Retinal pigment epithelial cell (primary cell): Measurements from ENCODE around the gene HEXD.
A peak's percentile ranks its signal among the peaks of the same experiment; 100 is the strongest.
"Not testable (repeated sequence)": the region's sequence is repeated elsewhere in the genome, so short reads cannot be mapped to it uniquely, and the experiment has no call there.

Source experiments
- DNase-seq: peaks from one replicate; pipeline ENCODE4 v3.0.0-alpha.2; 2010; ENCODE audit warnings: low read depth
- H3K4me3 ChIP-seq: 2 replicates; pipeline ENCODE4 v1.5.1; 2011; ENCODE audit warnings: mild to moderate bottlenecking, low read length, control low read depth, moderate library complexity
- TF ChIP-seq, protein P1 (sequence below): conservative IDR thresholded peaks from 2 replicates; pipeline ENCODE4 v1.5.1; 2011; ENCODE audit warnings: low read depth, low read length, control low read depth, inconsistent platforms

Gene HEXD

DNA sequence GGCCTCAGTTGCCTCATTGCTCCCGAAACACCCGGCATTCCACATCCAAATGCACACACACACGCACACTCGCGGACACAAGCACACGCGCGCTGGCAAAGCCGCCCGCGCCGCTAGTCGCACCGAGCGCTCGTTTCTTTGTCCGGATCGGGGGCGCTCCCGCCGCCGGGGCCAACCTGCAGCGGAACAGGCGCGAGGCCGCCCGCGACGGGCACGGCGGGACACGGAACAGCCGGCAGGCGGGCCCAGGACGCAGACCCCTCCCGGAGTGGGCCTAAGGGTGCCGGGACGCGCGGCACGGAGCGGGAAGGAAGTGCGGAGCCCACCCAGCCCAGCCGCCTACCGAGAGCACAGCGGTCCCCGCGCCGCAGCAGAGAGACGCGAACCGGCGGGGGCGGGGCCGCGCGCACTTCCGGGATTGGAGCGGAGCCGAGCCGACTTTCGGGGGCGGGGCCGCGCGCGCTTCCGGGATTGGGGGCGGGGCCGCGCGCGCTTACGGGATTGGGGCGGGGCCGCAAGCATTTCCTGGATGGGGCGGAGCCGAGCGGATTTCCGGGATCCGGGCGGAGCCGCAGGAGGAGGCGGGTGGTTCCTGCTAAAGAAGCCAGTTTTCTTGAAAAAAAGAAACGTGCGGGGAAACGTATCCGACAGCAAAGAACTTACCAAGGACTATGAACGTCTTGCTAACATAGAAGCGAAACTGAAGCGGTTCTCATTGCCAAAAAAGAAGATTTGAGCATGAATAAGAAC lies 32.4 kb downstream of the HEXD start, which contains the start of gene CYBC1:
Gene CYBC1, minus strand, starts transcription at position 396 of the 750 bp plus-strand sequence. CDS start 1,498 bp downstream, outside the sequence.
- peak; percentile 49 for DNase-seq
- H3K4me3 ChIP-seq: peak within 1 kb of the TSS; percentile 87
- TF ChIP-seq, protein P1, sequence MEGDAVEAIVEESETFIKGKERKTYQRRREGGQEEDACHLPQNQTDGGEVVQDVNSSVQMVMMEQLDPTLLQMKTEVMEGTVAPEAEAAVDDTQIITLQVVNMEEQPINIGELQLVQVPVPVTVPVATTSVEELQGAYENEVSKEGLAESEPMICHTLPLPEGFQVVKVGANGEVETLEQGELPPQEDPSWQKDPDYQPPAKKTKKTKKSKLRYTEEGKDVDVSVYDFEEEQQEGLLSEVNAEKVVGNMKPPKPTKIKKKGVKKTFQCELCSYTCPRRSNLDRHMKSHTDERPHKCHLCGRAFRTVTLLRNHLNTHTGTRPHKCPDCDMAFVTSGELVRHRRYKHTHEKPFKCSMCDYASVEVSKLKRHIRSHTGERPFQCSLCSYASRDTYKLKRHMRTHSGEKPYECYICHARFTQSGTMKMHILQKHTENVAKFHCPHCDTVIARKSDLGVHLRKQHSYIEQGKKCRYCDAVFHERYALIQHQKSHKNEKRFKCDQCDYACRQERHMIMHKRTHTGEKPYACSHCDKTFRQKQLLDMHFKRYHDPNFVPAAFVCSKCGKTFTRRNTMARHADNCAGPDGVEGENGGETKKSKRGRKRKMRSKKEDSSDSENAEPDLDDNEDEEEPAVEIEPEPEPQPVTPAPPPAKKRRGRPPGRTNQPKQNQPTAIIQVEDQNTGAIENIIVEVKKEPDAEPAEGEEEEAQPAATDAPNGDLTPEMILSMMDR: no peak

DNA sequence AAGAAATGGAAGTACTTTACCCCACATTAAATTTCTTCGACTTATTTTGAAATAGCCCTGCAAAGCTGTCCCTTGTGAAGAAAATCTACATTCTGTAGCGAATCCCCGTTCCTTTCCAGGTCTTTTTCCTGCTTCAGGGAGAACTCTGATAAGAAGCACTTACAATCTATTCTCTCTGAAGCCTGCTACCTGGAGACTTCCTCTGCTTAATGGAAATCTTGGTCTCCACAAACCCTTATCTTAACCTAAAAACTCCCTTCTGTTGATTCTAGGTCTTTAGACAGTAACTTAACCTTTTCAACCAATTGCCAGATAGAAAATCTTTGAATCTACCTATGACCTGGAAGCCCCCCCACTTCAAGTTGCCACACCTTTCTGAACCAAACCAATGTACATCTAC lies 34.0 kb downstream of the HEXD start:
- no peak for DNase-seq
- H3K4me3 ChIP-seq: no peak overlapping the region
- TF ChIP-seq, protein P1: no peak

DNA sequence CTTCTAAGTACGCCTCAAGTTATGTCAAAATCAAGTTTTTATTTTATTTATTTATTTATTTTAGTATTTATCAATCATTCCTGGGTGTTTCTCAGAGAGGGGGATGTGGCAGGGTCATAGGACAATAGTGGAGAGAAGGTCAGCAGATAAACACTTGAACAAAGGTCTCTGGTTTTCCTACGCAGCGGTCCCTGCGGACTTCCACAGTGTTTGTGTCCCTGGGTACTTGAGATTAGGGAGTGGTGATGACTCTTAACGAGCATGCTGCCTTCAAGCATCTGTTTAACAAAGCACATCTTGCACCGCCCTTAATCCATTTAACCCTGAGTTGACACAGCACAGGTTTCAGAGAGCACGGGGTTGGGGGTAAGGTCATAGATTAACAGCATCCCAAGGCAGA lies 35.0 kb downstream of the HEXD start:
- not testable (repeated sequence) for H3K4me3 ChIP-seq, DNase-seq

DNA sequence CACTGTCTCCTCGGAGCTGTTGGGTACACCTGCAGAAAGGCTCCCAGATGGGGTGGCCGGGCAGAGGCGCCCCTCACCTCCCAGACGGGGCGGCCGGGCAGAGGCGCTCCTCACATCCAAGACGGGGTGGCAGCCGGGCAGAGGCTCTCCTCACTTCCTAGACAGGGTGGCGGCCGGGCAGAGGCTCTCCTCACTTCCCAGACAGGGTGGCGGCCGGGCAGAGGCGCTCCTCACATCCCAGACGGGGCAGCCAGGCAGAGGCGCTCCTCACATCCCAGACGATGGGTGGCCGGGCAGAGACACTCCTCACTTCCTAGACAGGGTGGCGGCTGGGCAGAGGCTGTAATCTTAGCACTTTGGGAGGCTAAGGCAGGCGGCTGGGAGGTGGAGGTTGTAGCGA lies 35.6 kb downstream of the HEXD start:
- not testable (repeated sequence) for H3K4me3 ChIP-seq, DNase-seq

DNA sequence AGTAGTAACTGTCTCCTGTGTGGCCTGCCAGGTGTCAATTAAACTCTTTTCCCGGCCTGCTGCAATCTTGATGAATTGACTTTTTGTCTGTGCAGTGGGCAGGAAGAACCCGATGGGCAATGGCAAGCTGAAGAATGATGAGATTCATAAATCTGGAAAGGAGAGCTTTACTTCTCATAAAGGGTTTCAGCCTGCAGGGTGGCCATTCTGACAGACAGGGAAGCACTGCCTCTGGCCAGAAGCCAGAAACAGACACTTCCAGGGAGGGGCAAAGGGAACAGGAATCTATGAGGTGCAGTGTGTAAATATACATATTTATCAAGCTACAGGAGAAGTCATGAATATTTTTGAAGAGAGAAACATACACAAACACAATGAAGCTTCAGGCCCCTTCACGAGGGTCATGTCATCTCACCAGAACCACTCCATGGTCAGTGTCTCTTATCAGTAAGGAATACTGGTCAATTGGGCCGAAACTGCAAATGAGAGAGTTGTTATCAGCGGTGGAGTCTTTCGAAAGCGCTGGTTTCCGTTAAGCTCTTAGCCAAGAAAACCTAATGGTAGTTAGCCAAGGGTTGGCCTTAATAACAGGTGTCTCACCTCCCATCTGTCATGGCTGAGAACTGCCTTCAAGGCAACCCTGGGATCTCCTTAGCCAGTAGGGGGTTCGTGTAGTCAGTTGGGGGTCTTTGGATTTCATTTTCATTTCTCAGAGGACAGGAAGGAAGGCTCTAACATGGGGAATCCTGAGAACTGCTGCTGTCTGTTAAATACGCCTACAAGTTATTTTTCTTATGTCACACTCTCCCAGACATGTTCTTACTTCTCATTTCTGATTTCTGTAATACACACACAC lies 39.2 kb downstream of the HEXD start:
- DNase-seq: no peak
- peak overlapping the region; percentile 58 for H3K4me3 ChIP-seq
- TF ChIP-seq, protein P1: no peak

DNA sequence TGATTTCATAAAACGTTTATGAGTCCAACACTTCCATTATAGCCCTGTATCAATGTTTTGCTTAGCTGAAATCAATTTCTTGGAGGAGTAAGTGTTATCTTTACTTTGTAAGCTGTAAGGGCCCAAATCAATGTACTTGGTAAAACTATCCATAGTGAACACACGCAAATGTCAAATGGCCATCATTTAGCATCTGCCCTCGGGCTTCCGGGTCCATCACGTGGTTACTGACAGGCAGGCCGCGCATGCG lies 39.7 kb downstream of the HEXD start:
- no peak for DNase-seq
- H3K4me3 ChIP-seq: peak overlapping the region; percentile 58
- TF ChIP-seq, protein P1: no peak

DNA sequence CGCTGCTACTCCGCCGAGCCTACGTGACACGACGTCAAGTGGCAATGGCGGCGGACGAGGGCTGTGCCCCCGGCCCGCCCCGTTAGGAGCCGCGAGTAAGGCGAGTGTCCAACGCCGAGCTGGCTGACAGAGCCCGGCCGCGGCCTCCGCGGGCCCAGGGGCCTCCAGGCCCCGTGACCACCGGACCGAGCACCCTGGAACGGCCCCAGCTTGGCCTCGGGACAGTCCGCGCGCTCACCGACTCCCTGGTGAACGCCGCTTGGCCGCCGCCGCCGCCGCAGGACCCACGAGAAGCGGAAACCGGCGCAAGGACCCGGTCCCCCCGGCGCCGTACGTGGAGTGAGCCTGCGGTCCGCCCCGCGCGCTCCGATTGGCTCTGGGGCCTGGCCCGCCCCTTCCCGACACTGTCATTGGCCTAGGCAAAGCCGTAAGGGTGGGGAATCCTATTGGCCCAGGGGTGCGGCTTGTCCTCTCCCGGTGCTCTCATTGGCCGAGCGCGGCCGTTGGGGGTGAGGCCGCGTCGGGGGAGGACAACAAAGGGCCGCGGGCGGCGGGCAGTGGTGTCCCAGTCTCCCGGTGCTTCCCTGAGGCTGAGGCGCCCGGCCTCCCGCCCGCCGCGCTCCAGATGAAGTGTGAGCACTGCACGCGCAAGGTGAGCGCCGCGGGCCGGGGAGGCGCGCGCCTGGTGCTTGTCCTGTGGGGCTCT lies 40.2 kb downstream of the HEXD start, which contains the start of gene NARF:
Gene NARF, plus strand, starts transcription at position 563 of the 706 bp plus-strand sequence. Its CDS starts 63 bp downstream, at position 626.
- TF ChIP-seq, protein P1: no peak
- DNase-seq: peak; percentile 95
- peak within 1 kb of the TSS; percentile 82 for H3K4me3 ChIP-seq
